RPMI8226 (cell line): ENCODE measurements around the gene KDM3A.

ENCODE experiments used
- DNase-seq: peaks from one replicate; pipeline ENCODE4 v3.0.0-alpha.2; 2015

Gene KDM3A

DNA sequence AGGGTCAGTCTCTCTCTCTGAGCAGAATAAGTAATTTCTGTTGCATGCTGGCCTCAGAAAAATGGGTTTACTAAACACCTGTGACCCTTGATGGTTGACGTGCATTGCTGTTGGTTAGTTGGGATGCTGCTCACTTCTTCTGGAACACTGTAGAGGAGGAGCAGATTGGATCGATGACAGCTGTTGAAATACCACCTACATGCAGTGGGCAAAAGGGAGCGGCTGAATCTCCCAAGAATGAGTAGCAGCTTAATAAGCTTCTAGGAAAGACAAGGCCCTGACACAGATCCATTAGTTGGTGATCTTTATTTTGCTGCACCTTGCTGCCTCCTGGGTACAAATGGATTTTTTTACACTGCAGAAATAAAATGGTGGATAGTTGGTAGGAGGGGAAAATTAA lies 43.2 kb downstream of the KDM3A start:
- no peak for DNase-seq

DNA sequence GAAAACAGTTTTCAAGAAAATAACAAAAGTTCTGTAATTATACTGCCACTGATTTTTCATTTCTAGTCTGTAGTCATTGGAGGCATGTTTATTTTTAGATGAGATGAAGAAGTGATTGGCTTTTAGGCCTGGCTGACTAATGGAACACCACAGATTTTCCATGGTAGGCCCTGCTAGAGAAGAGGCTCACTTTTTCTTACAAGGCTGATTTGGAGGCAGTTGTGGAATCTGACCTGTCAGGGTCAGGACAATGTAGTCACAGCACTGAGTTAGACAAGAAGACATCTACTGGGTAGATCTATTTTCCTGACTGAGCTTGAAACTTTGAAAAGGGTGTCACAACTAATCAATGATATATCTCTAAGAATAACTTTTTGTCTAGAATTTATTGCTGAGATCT lies 43.9 kb downstream of the KDM3A start:
- DNase-seq: no peak

DNA sequence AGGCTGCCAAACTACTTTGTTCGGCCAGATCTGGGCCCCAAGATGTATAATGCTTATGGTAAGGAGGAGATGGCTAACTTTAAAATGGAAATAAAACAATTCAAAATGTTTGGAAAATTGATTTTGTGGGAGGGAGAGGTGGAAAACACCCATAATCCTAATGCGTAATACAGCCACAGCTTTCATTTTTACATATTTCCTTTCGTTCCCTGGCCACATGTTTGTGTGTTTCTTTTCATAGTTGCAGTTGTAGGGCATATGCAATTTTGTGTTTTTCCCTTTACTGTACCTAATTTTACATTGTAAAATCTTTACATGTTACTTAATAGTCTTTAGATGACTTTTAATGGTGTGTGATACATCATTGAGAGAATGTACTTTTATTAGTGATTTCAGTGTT lies 44.6 kb downstream of the KDM3A start:
- DNase-seq: no peak

DNA sequence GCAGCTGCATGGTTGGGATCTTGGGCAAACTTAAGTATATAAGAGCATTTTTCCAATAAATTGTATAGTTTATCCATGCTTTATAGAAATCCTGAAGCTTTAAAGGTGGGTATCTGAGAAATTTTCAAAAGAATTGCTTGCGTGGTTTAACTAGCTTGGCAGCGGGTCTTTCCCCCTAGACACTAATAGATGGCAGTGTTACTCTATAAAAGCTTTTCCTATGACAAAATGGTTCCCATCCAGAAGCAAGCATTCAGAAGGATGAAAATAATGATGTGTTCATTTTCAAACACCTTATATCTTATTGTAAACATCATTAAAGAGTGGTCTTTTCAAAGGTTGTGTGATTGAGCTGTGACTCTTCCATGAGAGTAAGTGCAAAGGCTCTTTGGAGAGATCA lies 45.9 kb downstream of the KDM3A start:
- DNase-seq: no peak

DNA sequence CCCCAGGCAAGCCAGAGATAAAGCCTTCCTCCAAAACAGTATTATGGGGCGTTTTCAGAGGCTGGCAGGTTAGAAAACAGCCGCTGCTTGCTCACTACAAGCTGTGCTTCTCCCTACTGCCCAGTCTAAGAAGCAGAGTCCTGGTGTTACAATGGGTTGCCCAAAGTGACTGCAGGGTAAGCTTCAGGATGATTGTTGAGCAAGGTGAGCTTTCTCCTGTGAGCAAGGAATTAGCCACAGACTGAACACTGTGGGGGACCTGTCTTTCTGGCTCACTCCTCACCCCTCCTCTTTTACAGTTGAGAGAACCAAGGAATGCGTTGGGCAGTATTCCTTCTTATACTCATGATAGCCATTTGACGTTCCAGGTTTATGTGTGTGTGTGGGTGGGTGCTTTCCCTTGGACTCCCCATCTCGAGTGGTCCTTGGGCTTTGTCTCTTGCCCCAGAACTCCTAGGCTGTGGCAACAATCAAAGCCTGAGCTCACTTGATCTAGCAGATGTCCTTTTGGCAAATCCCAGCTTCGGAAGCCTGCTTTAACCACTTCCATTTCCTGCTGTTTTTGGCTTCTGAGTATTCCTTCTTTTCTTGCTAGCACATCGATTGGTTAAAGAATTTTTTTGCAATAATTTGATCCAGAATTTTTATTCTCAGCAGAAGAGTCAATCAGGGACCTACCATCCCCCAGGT lies 47.5 kb downstream of the KDM3A start:
- DNase-seq: no peak

DNA sequence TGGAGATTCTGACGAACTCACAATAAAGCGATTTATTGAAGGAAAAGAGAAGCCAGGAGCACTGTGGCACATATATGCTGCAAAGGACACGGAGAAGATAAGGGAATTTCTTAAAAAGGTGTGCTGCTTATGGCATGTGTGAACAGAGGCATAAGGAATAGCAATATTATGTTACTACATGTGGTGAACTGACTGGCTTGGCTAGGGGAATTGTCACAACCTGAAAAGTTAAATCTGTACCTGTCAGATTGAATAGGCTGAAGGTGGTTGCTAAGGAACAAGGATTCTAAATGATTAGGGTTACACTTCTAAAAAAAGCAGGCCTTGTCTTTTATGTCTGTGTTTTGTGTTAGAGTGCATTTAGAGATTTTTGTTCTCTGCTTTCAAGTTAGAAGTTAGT lies 48.4 kb downstream of the KDM3A start:
- no peak for DNase-seq

DNA sequence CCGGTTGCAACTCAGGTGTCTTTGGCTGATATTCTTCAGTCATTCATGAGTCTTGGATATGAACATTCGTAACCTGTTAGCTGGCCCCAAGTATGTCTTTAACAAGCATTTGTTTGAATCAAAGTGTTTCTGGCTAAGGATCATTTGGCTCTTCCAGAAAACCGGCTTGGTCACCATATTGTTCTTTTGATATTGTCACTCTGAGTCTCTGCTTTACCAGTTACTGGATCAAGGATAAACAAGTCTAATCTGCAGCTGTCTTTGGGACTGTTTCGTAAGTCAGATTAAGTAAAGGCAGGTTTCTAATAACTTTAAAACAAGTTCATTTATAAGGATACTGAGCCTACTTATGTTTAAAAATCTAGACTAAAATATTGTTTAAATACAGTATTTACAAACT lies 49.1 kb downstream of the KDM3A start:
- DNase-seq: no peak

DNA sequence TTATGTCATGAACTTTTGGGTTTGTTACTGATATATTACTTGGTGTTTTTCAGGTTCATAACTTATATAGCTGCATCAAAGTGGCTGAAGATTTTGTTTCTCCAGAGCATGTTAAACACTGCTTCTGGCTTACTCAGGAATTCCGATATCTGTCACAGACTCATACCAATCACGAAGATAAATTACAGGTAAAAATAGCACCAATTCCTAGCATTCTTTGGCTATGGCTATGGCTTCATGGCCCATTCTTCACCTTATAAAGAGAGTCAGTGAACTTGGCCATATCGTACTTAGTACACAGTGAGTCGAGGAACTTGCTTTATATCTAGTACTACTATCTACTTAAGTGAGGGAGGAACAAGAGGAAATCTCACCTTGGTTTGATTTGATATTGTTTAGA lies 49.9 kb downstream of the KDM3A start:
- no peak for DNase-seq

DNA sequence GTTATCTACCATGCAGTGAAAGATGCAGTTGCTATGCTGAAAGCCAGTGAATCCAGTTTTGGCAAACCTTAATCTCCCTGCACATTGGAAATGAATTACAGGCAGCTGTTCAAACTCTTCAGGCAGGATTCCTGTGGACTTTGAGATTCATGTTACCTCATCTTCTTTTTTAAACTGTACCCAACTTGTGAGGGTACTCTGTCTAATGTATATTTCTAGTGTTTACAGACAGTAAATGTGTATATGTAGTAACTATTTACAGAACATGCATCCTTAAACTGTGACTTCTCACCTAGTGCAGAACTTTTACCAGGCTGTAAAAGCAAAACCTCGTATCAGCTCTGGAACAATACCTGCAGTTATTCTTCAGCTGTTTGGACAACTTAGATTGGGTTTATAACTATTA lies 50.9 kb downstream of the KDM3A start:
- DNase-seq: no peak

DNA sequence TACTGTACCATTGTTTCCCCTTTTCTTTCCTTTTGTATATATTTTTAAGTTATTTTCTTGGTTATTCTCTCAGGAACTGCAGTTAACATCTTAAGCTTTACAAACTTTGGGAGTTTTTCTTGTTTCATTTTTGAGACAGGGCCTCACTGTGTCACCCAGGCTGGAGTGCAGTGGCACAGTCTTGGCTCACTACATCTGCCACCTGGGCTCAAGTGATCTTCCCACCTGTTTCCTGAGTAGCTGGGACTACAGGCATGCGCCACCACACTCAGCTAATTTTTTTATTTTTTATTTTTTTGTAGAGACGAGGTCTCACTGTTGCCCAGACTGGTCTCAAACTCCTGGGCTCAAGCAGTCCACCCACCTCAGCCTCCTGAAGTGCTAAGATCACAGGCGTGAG lies 55.2 kb downstream of the KDM3A start:
- DNase-seq: peak; percentile 11

DNA sequence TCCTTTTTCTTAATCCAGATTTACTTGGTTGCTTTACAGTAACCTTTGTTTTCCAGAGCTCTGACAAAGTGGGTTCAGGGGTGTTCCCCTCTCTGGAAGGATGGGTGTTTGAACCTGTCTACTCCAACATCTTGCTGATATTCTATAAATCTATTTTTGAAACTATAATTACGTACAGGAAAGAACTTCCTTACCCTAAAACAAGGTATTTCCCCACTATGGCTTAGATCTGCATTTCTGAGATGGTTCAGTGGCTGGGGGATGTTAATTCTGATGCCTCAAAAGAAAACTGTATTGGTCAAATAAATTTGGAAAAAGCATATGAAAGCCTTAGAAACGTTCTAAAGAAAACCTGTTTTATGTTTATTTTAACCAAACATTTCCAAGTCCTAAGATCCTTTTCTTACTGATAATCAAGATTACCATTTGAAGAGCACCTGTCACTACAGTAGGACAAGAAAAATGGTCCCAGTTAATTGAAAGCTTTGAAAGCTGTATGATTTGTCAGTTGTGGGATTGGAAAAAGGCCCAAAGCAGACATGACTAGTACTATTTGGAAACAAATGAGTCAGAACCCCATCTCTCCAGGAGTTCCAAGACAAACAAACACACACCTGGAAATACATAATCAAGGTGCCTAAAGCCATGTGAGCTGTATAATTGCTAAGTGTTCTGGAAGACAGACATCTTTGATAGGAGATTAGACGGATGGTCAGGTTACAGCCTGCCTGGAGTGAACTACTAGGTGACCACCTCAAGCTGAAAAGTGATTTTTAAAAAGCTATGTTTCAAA lies 57.5 kb downstream of the KDM3A start:
- DNase-seq: no peak

DNA sequence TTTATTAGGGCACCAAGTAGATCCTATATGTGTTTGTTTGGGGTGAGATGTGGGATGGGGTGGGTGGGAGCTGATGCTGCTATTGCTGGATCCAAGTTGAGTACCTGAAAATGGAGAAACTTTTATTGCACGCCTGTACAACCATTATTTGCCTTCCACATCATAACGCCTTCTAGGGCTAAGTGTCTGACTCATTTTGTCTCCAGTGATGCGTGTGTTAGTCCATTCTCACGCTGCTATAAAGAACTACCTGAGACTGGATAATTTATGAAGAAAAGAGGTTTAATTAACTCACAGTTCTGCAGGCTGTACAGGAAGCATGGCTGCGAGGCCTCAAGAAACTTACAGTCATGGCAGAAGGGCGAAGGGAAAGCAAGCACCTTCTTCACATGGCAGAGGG lies 58.2 kb downstream of the KDM3A start:
- DNase-seq: no peak

DNA sequence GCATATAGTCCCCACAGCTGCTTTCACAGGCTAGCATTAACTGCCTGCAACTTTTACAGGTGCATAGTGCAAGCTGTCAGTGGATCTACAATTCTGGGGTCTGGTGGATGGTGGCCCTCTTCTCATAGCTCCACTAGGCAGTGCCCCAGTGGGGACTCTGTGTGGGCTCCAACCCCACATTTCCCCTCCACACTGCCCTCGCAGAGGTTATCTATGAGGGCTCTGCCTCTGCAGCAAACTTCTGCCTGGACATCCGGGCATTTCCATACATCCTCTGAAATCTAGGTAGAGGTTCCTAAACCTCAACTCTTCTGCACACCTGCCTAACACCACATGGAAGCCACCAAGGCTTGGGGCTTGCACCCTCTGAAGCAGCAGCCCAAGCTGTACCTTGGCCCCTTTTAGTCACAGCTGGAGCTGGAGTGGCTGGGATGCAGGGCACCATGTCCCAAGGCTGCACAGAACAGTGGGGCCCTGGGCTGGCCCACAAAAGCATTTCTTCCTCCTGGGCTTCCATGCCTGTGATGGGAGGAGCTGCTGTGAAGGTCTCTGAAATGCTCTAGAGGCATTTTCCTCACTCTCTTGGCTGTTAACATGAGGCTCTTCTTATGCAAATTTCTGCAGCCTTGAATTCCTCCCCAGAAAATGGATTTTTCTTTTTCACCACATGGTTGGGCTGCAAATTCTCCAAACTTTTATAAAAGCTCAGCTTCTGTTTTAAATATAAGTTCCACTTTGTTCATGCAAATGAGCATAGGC lies 59.3 kb downstream of the KDM3A start:
- DNase-seq: no peak

DNA sequence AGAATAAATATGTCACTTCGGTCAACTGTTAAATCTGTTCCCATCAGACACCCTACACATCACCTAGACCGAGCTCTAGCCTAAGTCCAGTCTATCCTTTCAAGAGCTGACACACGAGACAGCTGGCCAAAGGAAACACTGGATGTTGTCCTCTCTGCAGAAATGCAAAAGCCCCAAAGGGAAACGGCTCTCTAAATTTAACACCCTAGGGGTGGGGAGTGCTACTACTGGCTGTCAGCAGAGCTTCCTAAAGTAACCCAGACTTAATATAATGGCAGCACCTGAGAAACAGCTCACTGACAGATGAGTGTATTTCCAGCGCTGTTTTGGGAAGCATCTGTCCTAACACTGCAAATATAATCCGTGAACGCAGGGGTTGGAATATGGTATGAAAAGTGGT lies 66.4 kb downstream of the KDM3A start:
- DNase-seq: no peak

DNA sequence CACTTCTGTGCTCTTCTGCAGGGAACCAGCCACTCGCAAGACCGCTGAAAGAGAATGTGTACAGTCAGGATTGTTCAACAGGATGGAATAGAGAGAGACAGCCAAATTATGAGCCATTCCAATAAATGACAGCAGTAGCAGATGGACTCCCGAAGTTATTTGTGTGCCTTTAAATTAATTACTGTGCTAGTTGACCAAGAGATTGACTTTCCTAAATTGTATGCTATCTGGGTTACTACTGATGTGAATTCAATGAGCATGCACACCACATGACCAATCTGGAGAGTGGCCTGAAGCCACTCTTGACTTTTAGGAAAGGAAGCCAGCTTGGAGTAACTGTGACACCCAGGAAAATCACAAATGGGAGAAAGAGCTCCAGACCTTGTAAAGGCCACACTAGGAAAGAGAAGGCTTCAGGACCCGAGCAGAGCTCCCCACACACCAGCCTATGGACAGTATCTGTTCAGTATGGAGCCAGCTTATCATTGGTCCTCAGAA lies 69.3 kb downstream of the KDM3A start:
- no peak for DNase-seq

DNA sequence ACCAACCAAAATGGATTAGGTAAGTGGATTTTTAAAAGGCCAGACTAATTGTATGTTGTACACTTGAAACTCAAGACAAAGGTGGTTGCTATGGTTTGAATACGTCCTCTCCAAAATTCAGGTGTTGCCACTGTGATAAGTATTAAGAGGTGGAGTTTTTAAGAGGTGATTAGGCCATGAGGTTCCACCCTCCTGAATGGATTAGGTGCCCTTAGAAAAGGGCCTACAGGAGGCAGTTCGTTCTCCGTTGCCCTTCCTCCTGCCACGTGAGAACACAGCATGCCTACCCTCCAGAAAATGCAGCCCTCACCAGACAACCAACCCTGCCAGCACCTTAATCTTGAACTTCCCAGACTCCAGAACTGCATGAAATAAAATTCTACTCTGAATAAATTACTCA lies 70.9 kb downstream of the KDM3A start:
- DNase-seq: no peak

DNA sequence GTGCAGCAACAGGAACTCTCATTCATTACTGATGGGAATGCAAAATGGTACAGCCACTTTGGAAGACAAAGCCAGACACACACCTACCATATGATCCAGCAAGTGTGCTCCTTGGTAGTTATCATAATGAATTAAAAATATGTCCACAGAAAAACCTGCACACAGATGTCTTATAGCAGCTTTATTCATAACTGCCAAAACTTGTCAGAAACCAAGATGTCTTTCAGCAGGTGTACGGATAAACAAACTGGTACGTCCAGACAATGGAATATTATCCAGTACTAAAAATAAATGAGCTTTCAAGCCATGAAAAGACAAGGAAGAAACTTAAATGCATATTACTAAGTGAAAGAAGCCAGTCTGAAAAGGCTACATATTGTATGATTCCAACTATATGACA lies 71.7 kb downstream of the KDM3A start:
- no peak for DNase-seq

DNA sequence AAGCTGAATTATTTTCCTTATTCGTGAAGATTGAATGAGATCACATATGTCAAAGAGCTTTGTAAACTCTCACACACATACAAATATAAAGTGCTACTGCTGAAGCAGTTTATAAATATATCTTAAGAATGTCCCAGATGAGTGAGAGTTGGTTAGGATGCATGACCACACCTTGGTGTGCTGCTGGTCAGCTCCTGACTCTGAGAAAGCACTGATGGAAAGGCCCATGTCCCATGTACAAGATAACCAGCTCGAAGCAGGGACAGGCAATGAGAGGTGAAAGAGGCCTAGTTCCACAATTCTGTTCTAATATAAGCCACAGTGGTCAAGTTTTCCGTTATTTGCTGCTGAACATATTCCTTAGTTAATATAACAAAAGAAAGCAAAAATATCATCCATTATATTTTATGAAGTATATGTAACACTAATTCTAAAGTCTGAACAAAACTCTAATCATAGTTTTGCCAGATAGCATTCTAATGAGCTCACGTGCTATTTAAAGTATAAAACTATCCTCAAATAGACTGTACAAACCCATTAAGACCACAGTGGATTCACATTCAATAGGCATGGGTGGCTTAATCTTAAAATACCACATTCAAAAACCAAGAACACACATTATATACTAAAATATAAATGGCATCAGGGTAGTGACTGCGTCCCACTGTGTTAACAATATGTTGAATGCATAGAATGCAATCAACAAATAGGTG lies 72.9 kb downstream of the KDM3A start:
- no peak for DNase-seq

DNA sequence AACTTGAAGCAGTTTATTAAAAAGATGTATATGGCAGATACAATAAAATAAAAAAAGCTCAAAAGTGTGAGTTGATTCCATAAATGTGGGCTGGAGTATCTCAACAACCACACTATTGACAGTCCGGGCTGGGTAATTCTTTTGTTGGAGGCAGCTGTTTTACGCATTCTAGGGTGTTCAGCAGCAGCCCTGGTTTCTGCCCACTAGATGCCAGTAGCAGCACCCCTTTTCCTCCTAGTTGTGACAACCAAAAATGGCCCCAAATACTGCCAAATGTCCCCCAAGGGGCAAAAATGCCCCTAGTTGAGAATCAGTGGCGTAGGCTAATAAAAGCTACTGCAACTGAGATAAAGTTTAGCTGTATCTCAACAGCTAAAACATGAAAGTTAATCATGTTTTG lies 77.3 kb downstream of the KDM3A start:
- DNase-seq: no peak

DNA sequence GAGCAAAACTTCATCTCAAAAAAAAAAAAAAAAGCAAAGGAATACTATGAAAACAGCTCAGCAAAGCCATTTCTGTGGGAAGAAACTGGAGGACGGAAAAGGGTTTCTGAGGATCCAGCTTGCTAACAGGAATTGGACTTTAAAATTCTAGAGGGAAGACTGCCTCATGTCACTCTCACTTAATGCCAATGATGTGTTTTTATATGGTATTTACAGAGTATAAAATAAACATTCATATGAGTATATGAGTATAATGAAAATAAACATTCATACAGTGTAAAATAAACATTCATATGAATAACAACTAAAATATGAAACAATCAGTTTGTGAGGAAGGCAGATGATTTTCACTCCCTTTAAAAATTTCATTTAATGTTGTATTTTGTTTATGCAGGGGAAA lies 78.2 kb downstream of the KDM3A start:
- no peak for DNase-seq

DNA sequence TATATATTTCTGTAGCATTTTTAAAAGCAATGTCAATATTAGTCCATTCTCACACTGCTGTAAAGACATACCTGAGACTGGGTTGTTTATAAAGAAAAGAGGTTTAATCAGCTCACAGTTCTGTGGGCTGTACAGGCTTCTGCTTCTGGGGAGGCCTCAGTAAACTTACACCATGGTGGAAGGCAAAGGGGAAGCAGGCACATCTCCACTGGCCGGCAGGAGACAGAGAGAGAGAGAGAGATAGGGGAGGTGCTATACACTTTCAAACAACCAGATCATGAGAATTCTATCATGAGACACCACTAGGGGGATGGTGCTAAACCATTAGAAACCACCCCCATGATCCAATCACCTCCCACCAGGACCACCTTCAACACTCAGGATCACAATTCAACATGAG lies 79.0 kb downstream of the KDM3A start:
- no peak for DNase-seq

DNA sequence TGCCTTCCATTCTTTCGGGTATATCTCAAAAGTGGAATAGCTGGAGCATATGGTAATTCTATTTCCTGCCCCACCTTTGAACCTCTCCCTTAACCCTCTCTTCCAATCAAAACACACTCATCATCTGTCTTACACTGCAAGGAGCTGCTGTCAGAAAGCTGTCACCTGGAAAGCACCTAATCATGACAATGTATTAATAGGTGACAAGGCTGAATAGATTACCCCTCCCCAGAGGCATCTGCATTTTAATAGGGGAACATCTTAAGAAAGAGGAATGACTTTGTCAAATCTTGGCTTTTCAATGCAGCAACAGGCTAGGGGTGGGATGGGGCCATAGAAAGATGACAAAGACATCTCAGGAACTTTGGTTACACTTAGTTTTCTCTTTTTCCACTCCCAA lies 80.8 kb downstream of the KDM3A start:
- DNase-seq: no peak

DNA sequence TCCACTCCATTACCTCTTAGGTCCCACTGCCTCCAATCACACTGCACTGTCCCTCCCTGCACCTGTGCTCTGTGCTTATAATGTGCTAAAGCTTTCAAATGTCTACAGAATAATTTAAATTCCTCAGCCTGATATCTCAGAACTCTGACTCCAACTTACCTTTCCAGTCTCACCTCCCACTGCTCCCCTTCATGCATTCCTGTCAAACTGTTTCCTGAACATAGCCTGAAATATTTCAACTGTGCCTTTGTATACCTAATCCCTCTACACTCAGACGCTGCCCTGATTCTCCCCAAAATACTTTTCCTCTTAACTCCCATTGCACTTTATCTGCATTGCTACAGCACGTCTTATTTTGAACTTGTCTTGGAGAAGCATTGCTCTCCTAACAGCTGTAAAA lies 81.5 kb downstream of the KDM3A start:
- DNase-seq: no peak
